ENCODE measurements around the gene FPGS. TPM values are rescaled to one million over a fixed set of nuclear protein-coding genes. Genes with fewer than 3 reads are reported as not detected.

Gene FPGS
- total RNA-seq, 1 experiment from 2014 or later, result 70.6 TPM

DNA sequence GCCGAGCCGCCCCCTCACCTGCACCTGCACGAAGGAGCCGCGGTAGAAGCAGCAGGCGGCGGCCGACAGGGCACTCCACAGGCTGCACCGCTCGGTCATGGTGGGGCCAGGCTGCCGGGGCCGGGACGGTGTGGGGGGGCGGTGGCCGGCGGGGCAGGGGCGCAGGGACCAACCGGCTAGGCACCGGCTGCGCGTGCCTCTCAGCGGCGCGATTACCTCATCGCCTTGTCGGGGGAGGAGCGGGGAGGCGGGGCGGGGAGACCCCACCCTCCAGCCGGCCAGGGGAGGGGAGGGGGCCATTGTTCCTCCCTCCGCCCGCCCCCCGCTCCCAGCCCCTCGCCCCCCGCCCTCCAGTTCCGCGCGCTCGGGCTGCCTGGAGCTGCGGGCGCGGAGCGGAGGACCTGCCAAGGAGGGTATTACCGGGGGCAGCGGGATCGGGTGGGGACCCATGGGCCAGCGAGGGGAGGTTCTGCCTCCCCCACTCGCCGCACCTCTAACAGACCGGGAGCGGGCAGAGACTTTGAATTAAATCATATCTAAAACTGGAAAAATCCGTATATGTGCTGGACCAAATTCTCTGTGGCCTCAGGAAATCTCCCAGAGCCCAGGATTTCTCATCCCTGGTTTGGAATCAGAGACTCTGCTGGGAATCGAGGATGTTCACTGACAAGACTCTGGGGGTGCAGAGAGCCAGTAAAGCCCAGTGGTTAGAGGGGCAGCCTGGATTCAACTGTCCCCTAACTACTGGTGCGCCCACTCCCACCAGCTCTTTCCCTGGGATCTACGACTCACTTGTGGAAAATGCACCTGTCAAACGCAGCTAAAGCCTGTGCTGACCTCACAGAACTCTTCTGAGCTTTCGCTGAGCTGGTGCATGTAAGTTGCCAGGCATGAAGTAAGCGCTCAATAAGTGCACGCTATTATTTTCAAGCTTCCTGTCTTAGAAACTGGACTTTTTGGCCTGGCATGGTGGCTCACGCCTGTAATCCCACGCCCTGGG, 47.3 kb upstream of the FPGS start:
- H3K27ac ChIP-seq (ENCODE audit: low read depth, low read length), result no peak overlapping the region
- RAD21 ChIA-PET (ENCODE audit: low non-redundant PET in 1 of 2, low total read pairs in 2 of 2, uncharacterized antibody in 2 of 2, unreplicated experiment in 2 of 2), result no interaction called here
- no peak overlapping the region for H3K9ac ChIP-seq (ENCODE audit: low read length)
- no peak overlapping the region for H3K4me2 ChIP-seq (ENCODE audit: low read length)
- BruUV-seq (replicated peaks), result no TSS peak
- POLR2A ChIA-PET, result no interaction called here
- no peaks in the 10 kb centered on the region for H3K9me3 ChIP-seq (ENCODE audit: control insufficient read depth in 1 of 2, insufficient read depth in 1 of 2, low read depth in 1 of 2, low read length in 2 of 2)
- H3K27me3 ChIP-seq (ENCODE audit: insufficient read depth, low read length), result no peaks in the 10 kb centered on the region
- no peak overlapping the region for H3K4me3 ChIP-seq (replicated peaks in 1 of 2; ENCODE audit: low read depth in 1 of 2, low read length in 2 of 2)
- H4K20me1 ChIP-seq (ENCODE audit: insufficient read depth), result no peaks in the 10 kb centered on the region
- intact Hi-C loops (cut with micrococcal nuclease), result no loop called here
- ATAC-seq (no peak), DNase-seq (ENCODE audit: low read depth, low spot score) (no peak)
- CTCF ChIA-PET, result no interaction called here
- H2AFZ ChIP-seq (ENCODE audit: low read depth, low read length, poor library complexity, severe bottlenecking), result no peak overlapping the region
- H3K79me2 ChIP-seq (ENCODE audit: insufficient read depth, low read length), result no peaks in the 10 kb centered on the region
- H3K4me1 ChIP-seq (ENCODE audit: control insufficient read depth in 1 of 2, insufficient read depth in 2 of 2, low read length in 2 of 2), result no peaks in the 10 kb centered on the region
- no peak for TF ChIP-seq SRF (IDR thresholded peaks at IDR 0.05; ENCODE audit: low read depth)
- TF ChIP-seq EZH2 (IDR thresholded peaks at IDR 0.05), result no peak
- TF ChIP-seq FOSL1 (IDR thresholded peaks at IDR 0.05; ENCODE audit: low read depth), result no peak
- TF ChIP-seq ELF1 (IDR thresholded peaks at IDR 0.05; ENCODE audit: borderline replicate concordance, low read depth), result no peak
- TF ChIP-seq, protein P1, sequence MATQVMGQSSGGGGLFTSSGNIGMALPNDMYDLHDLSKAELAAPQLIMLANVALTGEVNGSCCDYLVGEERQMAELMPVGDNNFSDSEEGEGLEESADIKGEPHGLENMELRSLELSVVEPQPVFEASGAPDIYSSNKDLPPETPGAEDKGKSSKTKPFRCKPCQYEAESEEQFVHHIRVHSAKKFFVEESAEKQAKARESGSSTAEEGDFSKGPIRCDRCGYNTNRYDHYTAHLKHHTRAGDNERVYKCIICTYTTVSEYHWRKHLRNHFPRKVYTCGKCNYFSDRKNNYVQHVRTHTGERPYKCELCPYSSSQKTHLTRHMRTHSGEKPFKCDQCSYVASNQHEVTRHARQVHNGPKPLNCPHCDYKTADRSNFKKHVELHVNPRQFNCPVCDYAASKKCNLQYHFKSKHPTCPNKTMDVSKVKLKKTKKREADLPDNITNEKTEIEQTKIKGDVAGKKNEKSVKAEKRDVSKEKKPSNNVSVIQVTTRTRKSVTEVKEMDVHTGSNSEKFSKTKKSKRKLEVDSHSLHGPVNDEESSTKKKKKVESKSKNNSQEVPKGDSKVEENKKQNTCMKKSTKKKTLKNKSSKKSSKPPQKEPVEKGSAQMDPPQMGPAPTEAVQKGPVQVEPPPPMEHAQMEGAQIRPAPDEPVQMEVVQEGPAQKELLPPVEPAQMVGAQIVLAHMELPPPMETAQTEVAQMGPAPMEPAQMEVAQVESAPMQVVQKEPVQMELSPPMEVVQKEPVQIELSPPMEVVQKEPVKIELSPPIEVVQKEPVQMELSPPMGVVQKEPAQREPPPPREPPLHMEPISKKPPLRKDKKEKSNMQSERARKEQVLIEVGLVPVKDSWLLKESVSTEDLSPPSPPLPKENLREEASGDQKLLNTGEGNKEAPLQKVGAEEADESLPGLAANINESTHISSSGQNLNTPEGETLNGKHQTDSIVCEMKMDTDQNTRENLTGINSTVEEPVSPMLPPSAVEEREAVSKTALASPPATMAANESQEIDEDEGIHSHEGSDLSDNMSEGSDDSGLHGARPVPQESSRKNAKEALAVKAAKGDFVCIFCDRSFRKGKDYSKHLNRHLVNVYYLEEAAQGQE (IDR thresholded peaks at IDR 0.05; ENCODE audit: low read depth), result no peak
- TF ChIP-seq CBX3 (IDR thresholded peaks at IDR 0.05; ENCODE audit: low read depth), result no peak
- TF ChIP-seq, protein P2, sequence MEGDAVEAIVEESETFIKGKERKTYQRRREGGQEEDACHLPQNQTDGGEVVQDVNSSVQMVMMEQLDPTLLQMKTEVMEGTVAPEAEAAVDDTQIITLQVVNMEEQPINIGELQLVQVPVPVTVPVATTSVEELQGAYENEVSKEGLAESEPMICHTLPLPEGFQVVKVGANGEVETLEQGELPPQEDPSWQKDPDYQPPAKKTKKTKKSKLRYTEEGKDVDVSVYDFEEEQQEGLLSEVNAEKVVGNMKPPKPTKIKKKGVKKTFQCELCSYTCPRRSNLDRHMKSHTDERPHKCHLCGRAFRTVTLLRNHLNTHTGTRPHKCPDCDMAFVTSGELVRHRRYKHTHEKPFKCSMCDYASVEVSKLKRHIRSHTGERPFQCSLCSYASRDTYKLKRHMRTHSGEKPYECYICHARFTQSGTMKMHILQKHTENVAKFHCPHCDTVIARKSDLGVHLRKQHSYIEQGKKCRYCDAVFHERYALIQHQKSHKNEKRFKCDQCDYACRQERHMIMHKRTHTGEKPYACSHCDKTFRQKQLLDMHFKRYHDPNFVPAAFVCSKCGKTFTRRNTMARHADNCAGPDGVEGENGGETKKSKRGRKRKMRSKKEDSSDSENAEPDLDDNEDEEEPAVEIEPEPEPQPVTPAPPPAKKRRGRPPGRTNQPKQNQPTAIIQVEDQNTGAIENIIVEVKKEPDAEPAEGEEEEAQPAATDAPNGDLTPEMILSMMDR (IDR thresholded peaks at IDR 0.05 in 2 of 3, conservative IDR thresholded peaks at IDR 0.05 in 1 of 3; ENCODE audit: borderline replicate concordance in 1 of 3, insufficient read depth in 1 of 3, low read depth in 2 of 3, low read length in 2 of 3), result no peak
- TF ChIP-seq RAD21 (IDR thresholded peaks at IDR 0.05; ENCODE audit: low read depth), result no peak
- TF ChIP-seq CEBPB (IDR thresholded peaks at IDR 0.05; ENCODE audit: low read depth), result no peak
- no peak for TF ChIP-seq SIN3A (IDR thresholded peaks at IDR 0.05; ENCODE audit: low read depth)
- no peak for TF ChIP-seq POLR2A (IDR thresholded peaks at IDR 0.05; ENCODE audit: borderline replicate concordance, extremely low read depth, insufficient read depth, insufficient read length)
- no peak for TF ChIP-seq EZH2phosphoT487 (IDR thresholded peaks at IDR 0.05; ENCODE audit: borderline replicate concordance)
- TF ChIP-seq, protein P3, sequence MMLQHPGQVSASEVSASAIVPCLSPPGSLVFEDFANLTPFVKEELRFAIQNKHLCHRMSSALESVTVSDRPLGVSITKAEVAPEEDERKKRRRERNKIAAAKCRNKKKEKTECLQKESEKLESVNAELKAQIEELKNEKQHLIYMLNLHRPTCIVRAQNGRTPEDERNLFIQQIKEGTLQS (IDR thresholded peaks at IDR 0.05), result no peak
- no peak for TF ChIP-seq ZNF274 (IDR thresholded peaks at IDR 0.05; ENCODE audit: low read depth, low read length)
- no peak for TF ChIP-seq SP1 (IDR thresholded peaks at IDR 0.05; ENCODE audit: low read depth)
- TF ChIP-seq, protein P4, sequence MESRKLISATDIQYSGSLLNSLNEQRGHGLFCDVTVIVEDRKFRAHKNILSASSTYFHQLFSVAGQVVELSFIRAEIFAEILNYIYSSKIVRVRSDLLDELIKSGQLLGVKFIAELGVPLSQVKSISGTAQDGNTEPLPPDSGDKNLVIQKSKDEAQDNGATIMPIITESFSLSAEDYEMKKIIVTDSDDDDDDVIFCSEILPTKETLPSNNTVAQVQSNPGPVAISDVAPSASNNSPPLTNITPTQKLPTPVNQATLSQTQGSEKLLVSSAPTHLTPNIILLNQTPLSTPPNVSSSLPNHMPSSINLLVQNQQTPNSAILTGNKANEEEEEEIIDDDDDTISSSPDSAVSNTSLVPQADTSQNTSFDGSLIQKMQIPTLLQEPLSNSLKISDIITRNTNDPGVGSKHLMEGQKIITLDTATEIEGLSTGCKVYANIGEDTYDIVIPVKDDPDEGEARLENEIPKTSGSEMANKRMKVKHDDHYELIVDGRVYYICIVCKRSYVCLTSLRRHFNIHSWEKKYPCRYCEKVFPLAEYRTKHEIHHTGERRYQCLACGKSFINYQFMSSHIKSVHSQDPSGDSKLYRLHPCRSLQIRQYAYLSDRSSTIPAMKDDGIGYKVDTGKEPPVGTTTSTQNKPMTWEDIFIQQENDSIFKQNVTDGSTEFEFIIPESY (IDR thresholded peaks at IDR 0.05; ENCODE audit: extremely low read depth, insufficient replicate concordance, low read length), result no peak
- no peak for TF ChIP-seq ZFX (IDR thresholded peaks at IDR 0.05)
- no peaks in the 10 kb centered on the region for H3K36me3 ChIP-seq (ENCODE audit: control insufficient read depth in 1 of 2, insufficient read depth in 2 of 2, low read length in 2 of 2)
- H3K9me2 ChIP-seq (ENCODE audit: insufficient read depth), result no peaks in the 10 kb centered on the region
